ENCODE data around the gene FOXP4. TPM values are rescaled to one million over a fixed set of nuclear protein-coding genes. Genes with fewer than 3 reads are reported as not detected.

The FOXP4 gene
- total and polyA plus RNA-seq, 2 of the 13 experiments (the other 11 are each of a cell fraction or from before 2014, with no cell fraction given) = 11.0 to 12.4 TPM

DNA sequence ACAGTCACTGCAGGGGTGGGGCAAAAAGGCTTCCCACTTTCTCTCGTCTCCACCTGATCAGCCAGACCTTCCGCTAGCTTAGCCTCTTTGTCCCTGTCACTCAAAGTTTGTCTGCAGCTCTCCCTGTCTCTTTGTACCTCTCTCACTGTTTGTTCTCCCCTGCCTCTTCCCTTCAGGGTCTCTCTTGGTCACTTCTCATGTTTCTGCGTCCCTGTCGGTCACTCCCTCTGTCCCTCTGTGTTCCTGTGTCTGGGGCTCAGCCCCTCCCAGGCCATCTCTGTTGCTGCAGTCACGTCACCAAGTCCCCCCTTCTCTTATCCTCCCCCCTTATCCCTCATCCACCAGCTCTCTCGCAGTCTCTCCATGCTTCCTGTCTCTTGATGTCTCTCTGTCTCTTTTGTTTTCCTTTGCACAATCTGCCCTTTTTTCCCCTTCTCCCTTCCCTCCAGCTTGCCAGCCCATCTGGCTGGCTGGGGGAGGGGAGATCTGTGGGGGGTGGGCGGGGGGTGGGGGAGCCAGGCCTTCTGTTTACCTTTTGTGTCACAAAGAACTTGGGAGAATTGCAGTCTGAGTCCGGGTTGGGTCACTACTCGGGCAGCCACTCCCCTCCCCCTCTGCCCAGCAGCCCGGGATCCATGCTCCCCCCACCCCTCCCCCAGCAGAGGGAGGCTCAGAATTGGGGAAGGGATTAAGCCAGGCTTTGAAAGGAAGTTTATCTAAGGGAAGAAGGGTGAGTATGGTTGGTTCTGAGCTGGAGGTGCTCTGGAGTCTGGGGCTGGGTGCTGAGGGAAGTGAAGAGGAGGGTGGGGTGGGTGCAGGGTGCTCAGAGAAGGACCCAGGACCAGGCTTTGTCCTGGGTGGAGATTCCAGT, 32.3 kb downstream of the FOXP4 start (continued):
- TF ChIP-seq, protein P1, sequence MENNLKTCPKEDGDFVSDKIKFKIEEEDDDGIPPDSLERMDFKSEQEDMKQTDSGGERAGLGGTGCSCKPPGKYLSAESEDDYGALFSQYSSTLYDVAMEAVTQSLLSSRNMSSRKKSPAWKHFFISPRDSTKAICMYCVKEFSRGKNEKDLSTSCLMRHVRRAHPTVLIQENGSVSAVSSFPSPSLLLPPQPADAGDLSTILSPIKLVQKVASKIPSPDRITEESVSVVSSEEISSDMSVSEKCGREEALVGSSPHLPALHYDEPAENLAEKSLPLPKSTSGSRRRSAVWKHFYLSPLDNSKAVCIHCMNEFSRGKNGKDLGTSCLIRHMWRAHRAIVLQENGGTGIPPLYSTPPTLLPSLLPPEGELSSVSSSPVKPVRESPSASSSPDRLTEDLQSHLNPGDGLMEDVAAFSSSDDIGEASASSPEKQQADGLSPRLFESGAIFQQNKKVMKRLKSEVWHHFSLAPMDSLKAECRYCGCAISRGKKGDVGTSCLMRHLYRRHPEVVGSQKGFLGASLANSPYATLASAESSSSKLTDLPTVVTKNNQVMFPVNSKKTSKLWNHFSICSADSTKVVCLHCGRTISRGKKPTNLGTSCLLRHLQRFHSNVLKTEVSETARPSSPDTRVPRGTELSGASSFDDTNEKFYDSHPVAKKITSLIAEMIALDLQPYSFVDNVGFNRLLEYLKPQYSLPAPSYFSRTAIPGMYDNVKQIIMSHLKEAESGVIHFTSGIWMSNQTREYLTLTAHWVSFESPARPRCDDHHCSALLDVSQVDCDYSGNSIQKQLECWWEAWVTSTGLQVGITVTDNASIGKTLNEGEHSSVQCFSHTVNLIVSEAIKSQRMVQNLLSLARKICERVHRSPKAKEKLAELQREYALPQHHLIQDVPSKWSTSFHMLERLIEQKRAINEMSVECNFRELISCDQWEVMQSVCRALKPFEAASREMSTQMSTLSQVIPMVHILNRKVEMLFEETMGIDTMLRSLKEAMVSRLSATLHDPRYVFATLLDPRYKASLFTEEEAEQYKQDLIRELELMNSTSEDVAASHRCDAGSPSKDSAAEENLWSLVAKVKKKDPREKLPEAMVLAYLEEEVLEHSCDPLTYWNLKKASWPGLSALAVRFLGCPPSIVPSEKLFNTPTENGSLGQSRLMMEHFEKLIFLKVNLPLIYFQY (CRISPR knock-in tag; IDR thresholded peaks at IDR 0.05; ENCODE audit: borderline replicate concordance) = no peak; the same call in 1 of the 2 replicates
- TF ChIP-seq FOSL2 (CRISPR knock-in tag; IDR thresholded peaks at IDR 0.05) (peak; percentile 48), PHB2 (IDR thresholded peaks at IDR 0.05; ENCODE audit: partially characterized antibody) (no peak), ZNF530 (CRISPR knock-in tag; IDR thresholded peaks at IDR 0.05; ENCODE audit: low read depth) (no peak), ZUFSP (CRISPR knock-in tag; IDR thresholded peaks at IDR 0.05; ENCODE audit: borderline replicate concordance) (no peak), ZNF230 (CRISPR knock-in tag; IDR thresholded peaks at IDR 0.05) (no peak), CC2D1A (CRISPR knock-in tag; IDR thresholded peaks at IDR 0.05) (no peak), NAIF1 (CRISPR knock-in tag; IDR thresholded peaks at IDR 0.05; ENCODE audit: borderline replicate concordance) (no peak), POLR2AphosphoS2 (IDR thresholded peaks at IDR 0.05; ENCODE audit: low read depth, low read length) (no peak), SIN3B (IDR thresholded peaks at IDR 0.05; ENCODE audit: low read length) (no peak), RARG (CRISPR knock-in tag; IDR thresholded peaks at IDR 0.05; ENCODE audit: low read depth) (no peak; the same call in 1 of the 2 replicates), POGZ (CRISPR knock-in tag; IDR thresholded peaks at IDR 0.05) (no peak), GATA4 (IDR thresholded peaks at IDR 0.05; ENCODE audit: borderline replicate concordance, low read depth) (no peak), JUNB (CRISPR knock-in tag; IDR thresholded peaks at IDR 0.05; ENCODE audit: borderline replicate concordance) (0 out of 2 replicates have a peak, but pooled peaks have one; percentile 55), MAFK (conservative IDR thresholded peaks at IDR 0.05 in 1 of 2, IDR thresholded peaks at IDR 0.05 in 1 of 2; ENCODE audit: low read length in 2 of 2) (no peak), MTA3 (CRISPR knock-in tag; IDR thresholded peaks at IDR 0.05) (no peak), ZNF564 (CRISPR knock-in tag; IDR thresholded peaks at IDR 0.05) (no peak; the same call in 1 of the 2 replicates), THYN1 (CRISPR knock-in tag; IDR thresholded peaks at IDR 0.05; ENCODE audit: borderline replicate concordance, low read depth) (no peak)
- TF ChIP-seq, protein P2, sequence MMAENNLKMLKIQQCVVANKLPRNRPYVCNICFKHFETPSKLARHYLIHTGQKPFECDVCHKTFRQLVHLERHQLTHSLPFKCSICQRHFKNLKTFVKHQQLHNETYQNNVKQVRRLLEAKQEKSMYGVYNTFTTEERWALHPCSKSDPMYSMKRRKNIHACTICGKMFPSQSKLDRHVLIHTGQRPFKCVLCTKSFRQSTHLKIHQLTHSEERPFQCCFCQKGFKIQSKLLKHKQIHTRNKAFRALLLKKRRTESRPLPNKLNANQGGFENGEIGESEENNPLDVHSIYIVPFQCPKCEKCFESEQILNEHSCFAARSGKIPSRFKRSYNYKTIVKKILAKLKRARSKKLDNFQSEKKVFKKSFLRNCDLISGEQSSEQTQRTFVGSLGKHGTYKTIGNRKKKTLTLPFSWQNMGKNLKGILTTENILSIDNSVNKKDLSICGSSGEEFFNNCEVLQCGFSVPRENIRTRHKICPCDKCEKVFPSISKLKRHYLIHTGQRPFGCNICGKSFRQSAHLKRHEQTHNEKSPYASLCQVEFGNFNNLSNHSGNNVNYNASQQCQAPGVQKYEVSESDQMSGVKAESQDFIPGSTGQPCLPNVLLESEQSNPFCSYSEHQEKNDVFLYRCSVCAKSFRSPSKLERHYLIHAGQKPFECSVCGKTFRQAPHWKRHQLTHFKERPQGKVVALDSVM (CRISPR knock-in tag; IDR thresholded peaks at IDR 0.05) = no peak; the same call in 1 of the 2 replicates
- TF ChIP-seq, protein P3, sequence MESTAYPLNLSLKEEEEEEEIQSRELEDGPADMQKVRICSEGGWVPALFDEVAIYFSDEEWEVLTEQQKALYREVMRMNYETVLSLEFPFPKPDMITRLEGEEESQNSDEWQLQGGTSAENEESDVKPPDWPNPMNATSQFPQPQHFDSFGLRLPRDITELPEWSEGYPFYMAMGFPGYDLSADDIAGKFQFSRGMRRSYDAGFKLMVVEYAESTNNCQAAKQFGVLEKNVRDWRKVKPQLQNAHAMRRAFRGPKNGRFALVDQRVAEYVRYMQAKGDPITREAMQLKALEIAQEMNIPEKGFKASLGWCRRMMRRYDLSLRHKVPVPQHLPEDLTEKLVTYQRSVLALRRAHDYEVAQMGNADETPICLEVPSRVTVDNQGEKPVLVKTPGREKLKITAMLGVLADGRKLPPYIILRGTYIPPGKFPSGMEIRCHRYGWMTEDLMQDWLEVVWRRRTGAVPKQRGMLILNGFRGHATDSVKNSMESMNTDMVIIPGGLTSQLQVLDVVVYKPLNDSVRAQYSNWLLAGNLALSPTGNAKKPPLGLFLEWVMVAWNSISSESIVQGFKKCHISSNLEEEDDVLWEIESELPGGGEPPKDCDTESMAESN (CRISPR knock-in tag; conservative IDR thresholded peaks at IDR 0.05) = no peak

All from HepG2 (cell line).